Aorta (tissue), 5 donors: ENCODE data around the gene C14orf119. TPM values are rescaled to one million over a fixed set of nuclear protein-coding genes. Genes with fewer than 3 reads are reported as not detected.

Experiments
- ATAC-seq: fragments of 200-7000 bp; cut with Tn5 transposase; one replicate; pipeline ENCODE4 v1.9.1; 2022; ENCODE audit warnings: moderate library complexity; ENCODE audit not compliant: low FRiP score
- DNase-seq, 2 donors: peaks; one replicate each; pipeline ENCODE4 v3.0.0-alpha.2; 2020
- H3K27ac ChIP-seq, 2 donors: one replicate each; pipeline ENCODE4 v1.5.1; 2013; ENCODE audit warnings: low read length in 2 of 2, mild to moderate bottlenecking in 2 of 2, moderate library complexity in 2 of 2, control low read depth in 1 of 2, inconsistent platforms in 1 of 2, low read depth in 1 of 2
- H3K27me3 ChIP-seq, 2 donors: one replicate each; pipeline ENCODE4 v1.6.1; 2013; ENCODE audit warnings: control low read depth in 1 of 2, low read length in 1 of 2, mild to moderate bottlenecking in 1 of 2, moderate library complexity in 1 of 2; ENCODE audit not compliant: insufficient read depth in 2 of 2, control insufficient read depth in 1 of 2
- H3K36me3 ChIP-seq, 2 donors: one replicate each; pipeline ENCODE4 v1.6.1; 2013; ENCODE audit warnings: control low read depth in 1 of 2, low read length in 1 of 2, mild to moderate bottlenecking in 1 of 2; ENCODE audit not compliant: insufficient read depth in 2 of 2, control insufficient read depth in 1 of 2
- H3K4me1 ChIP-seq, 2 donors: one replicate each; pipeline ENCODE4 v1.6.1; 2013; ENCODE audit warnings: low read length in 2 of 2, control low read depth in 1 of 2, mild to moderate bottlenecking in 1 of 2, moderate library complexity in 1 of 2; ENCODE audit not compliant: insufficient read depth in 2 of 2, control insufficient read depth in 1 of 2
- H3K4me3 ChIP-seq, 2 donors: one replicate each; pipeline ENCODE4 v1.5.1; 2013; ENCODE audit warnings: low read length in 2 of 2, control low read depth in 1 of 2, mild to moderate bottlenecking in 1 of 2
- H3K9me3 ChIP-seq: one replicate; pipeline ENCODE4 v1.6.1; 2013; ENCODE audit warnings: mild to moderate bottlenecking, low read length; ENCODE audit not compliant: control insufficient read depth
- WGBS, 2 donors: extraction: QIAGEN DNeasy Blood & Tissue Kit; methylation state at CpG; one replicate each; pipeline ENCODE4 v1.1.7; 2013; 5-methylcytosine and 5-hydroxymethylcytosine counted together
- intact Hi-C, 2 donors: fragments of 100-400 bp; cut with DNase I; formaldehyde crosslinking; loops; one replicate each; pipeline versions ENCODE4 v1.14.2 to v1.15.0; 2022
- polyA plus RNA-seq, 2 donors: library from polyadenylated mRNA; stranded (reverse); fragments of 200-250 nt; gene quantifications; one replicate each; pipeline ENCODE4 v1.2.3, GENCODE V29; 2013
- total RNA-seq, 2 donors: library from RNA; stranded (reverse); fragmentation: NEBNext Ultra II Directional; extraction: Animal tissue kit (Norgen Biotek cat#: 25700); gene quantifications; one replicate each; pipeline ENCODE4 v1.2.1, GENCODE V29; 2021
- donor health status: healthy with polysubstance abuse.
- donor health status: Bipolar disorder and iron deficiency.
- donor health status: DM: no; HTN: no; CAD: no.
- donor health status: DM: no; HTN: no; CAD: no.
- donor health status: DM: yes; HTN: yes; CAD: no.

C14orf119 gene
- total and polyA plus RNA-seq, 4 donors = 27.8 to 41.4 (median 34.9) TPM

GRCh38 chr14:23078692-23079116 is 16.6 kb upstream of the C14orf119 start:
- Histone ChIP-seq H3K9me3 (no peaks in the 10 kb centered on the region), H3K4me1 (no peaks in the 10 kb centered on the region), H3K27me3 (no peaks in the 10 kb centered on the region), H3K4me3 (no peak overlapping the region), H3K36me3 (peaks cover 19 to 27% of the 10 kb centered on the region in 2 donors), H3K27ac (no peak overlapping the region)
- intact Hi-C loops = no loop called here
- DNase-seq (peak in 1 of 2 donors; percentile 88), ATAC-seq (peak; percentile 91)
- 19 to 20% methylated on average over 2 of the region's 2 CpGs for WGBS, 2 donors

GRCh38 chr14:23079716-23080115 is 15.6 kb upstream of the C14orf119 start:
- peaks cover 19 to 27% of the 10 kb centered on the region in 2 donors for H3K36me3 ChIP-seq
- H3K27me3 ChIP-seq = no peaks in the 10 kb centered on the region
- H3K4me3 ChIP-seq = no peak overlapping the region
- H3K4me1 ChIP-seq = no peaks in the 10 kb centered on the region
- intact Hi-C loops = no loop called here
- H3K9me3 ChIP-seq = no peaks in the 10 kb centered on the region
- DNase-seq = no peak
- 90 to 91% methylated on average over 2 of the region's 2 CpGs for WGBS, 2 donors
- ATAC-seq = no peak
- no peak overlapping the region for H3K27ac ChIP-seq

GRCh38 chr14:23080474-23080873 is 14.8 kb upstream of the C14orf119 start:
- no peak overlapping the region for H3K27ac ChIP-seq
- intact Hi-C loops = no loop called here
- H3K4me3 ChIP-seq = no peak overlapping the region
- 89 to 100% methylated on average over 1 of the region's 1 CpG for WGBS, 2 donors
- no peaks in the 10 kb centered on the region for H3K4me1 ChIP-seq
- no peaks in the 10 kb centered on the region for H3K9me3 ChIP-seq
- H3K36me3 ChIP-seq = peaks cover 19 to 27% of the 10 kb centered on the region in 2 donors
- no peak for DNase-seq
- no peak for ATAC-seq
- no peaks in the 10 kb centered on the region for H3K27me3 ChIP-seq

GRCh38 chr14:23085458-23085857 is 9.8 kb upstream of the C14orf119 start:
- no peaks in the 10 kb centered on the region for H3K4me1 ChIP-seq
- H3K9me3 ChIP-seq = no peaks in the 10 kb centered on the region
- DNase-seq (no peak), ATAC-seq (no peak)
- 76 to 81% methylated on average over 3 of the region's 3 CpGs for WGBS, 2 donors
- intact Hi-C loops = no loop called here
- H3K27ac ChIP-seq = no peak overlapping the region
- H3K4me3 ChIP-seq = no peak overlapping the region
- no peaks in the 10 kb centered on the region for H3K27me3 ChIP-seq
- peaks cover 2 to 5% of the 10 kb centered on the region in 2 donors for H3K36me3 ChIP-seq

- Histone ChIP-seq H3K36me3 (peaks cover 0 to under 1% of the 10 kb centered on the region in 2 donors), H3K4me1 (no peaks in the 10 kb centered on the region), H3K27me3 (no peaks in the 10 kb centered on the region), H3K9me3 (no peaks in the 10 kb centered on the region), H3K27ac (no peak overlapping the region), H3K4me3 (no peak overlapping the region)
- 81 to 90% methylated on average over 1 of the region's 1 CpG for WGBS, 2 donors
- no peak for DNase-seq
- intact Hi-C loops = no loop called here
- no peak for ATAC-seq
These were observed 8.7 kb upstream of the C14orf119 start for GRCh38 chr14:23086565-23086964.

- no peaks in the 10 kb centered on the region for H3K36me3 ChIP-seq
- DNase-seq (peak in 1 of 2 donors; percentile 36), ATAC-seq (no peak)
- intact Hi-C loops = no loop called here
- peaks cover 0 to 5% of the 10 kb centered on the region in 2 donors for H3K4me1 ChIP-seq
- no peak overlapping the region for H3K4me3 ChIP-seq
- H3K27me3 ChIP-seq = no peaks in the 10 kb centered on the region
- no peak overlapping the region for H3K27ac ChIP-seq
- WGBS, 2 donors = 86 to 88% methylated on average over 12 of the region's 12 CpGs
- no peaks in the 10 kb centered on the region for H3K9me3 ChIP-seq
These were observed 5.6 kb upstream of the C14orf119 start for GRCh38 chr14:23089498-23090253.

- H3K4me1 ChIP-seq = peaks cover 0 to 5% of the 10 kb centered on the region in 2 donors
- H3K27ac ChIP-seq = no peak overlapping the region
- ATAC-seq (no peak), DNase-seq (no peak)
- no peaks in the 10 kb centered on the region for H3K36me3 ChIP-seq
- H3K4me3 ChIP-seq = no peak overlapping the region
- WGBS, 2 donors = 63 to 65% methylated on average over 4 of the region's 4 CpGs
- H3K9me3 ChIP-seq = no peaks in the 10 kb centered on the region
- intact Hi-C loops = no loop called here
- H3K27me3 ChIP-seq = no peaks in the 10 kb centered on the region
These were observed 5.1 kb upstream of the C14orf119 start for GRCh38 chr14:23090254-23090636.

GRCh38 chr14:23091294-23092225 is 3.7 kb upstream of the C14orf119 start:
- H3K4me3 ChIP-seq = no peak overlapping the region
- H3K9me3 ChIP-seq = no peaks in the 10 kb centered on the region
- no peak overlapping the region for H3K27ac ChIP-seq
- intact Hi-C loops = no loop called here
- ATAC-seq (no peak), DNase-seq (peak in 1 of 2 donors; percentile 20)
- no peaks in the 10 kb centered on the region for H3K36me3 ChIP-seq
- H3K4me1 ChIP-seq = peaks cover 0 to 6% of the 10 kb centered on the region in 2 donors
- H3K27me3 ChIP-seq = no peaks in the 10 kb centered on the region
- WGBS, 2 donors = 79 to 80% methylated on average over 12 of the region's 12 CpGs
